ENCODE data around the gene CRYBG2. TPM values are rescaled to one million over a fixed set of nuclear protein-coding genes. Genes with fewer than 3 reads are reported as not detected.

The CRYBG2 gene
- total RNA-seq, 1 donor from 2014 or later, result not detected

- ATAC-seq, result no peak
- intact Hi-C loops (cut with DNase I), result no loop called here
- DNase-seq (ENCODE audit: low spot score), result no peak
Measured at GRCh38 chr1:26277719-26278118, 76.2 kb downstream of the CRYBG2 start.

GRCh38 chr1:26277261-26277661 lies 76.7 kb downstream of the CRYBG2 start:
- intact Hi-C loops (cut with DNase I), result no loop called here
- DNase-seq (ENCODE audit: low spot score), result no peak
- ATAC-seq, result no peak

- intact Hi-C loops (cut with DNase I), result no loop called here
- no peak for ATAC-seq
- DNase-seq (ENCODE audit: low spot score), result peak; percentile 66
Measured at GRCh38 chr1:26276432-26276838, 77.5 kb downstream of the CRYBG2 start.

- intact Hi-C loops (cut with DNase I), result no loop called here
- ATAC-seq (peak; percentile 79), DNase-seq (ENCODE audit: low spot score) (peak; percentile 92)
Measured at GRCh38 chr1:26275580-26276431, 78.1 kb downstream of the CRYBG2 start.

- DNase-seq (ENCODE audit: low spot score) (no peak), ATAC-seq (no peak)
- intact Hi-C loops (cut with DNase I), result no loop called here
Measured at GRCh38 chr1:26274801-26275425, 79.0 kb downstream of the CRYBG2 start.

Other genes with a start within 250 kb of the CRYBG2 start
- 11.2 TPM for gene PDIK1L, start 242.3 kb downstream of the CRYBG2 start, total RNA-seq
- 11.8 TPM for gene FAM110D, start 195.1 kb downstream of the CRYBG2 start, total RNA-seq
- gene C1orf232, start 185.2 kb downstream of the CRYBG2 start, total RNA-seq, result not detected
- 18.3 TPM for gene ZNF593, start 184.2 kb downstream of the CRYBG2 start, total RNA-seq
- not detected for gene ZNF593OS, start 182.3 kb downstream of the CRYBG2 start, total RNA-seq
- gene CNKSR1, start 176.6 kb downstream of the CRYBG2 start, total RNA-seq, result 3.1 TPM
- gene CATSPER4, start 163.5 kb downstream of the CRYBG2 start, total RNA-seq, result not detected
- 17.6 TPM for gene CEP85, start 119.9 kb downstream of the CRYBG2 start, total RNA-seq
- 106 TPM for gene SH3BGRL3, start 74.0 kb downstream of the CRYBG2 start, total RNA-seq
- 23.1 TPM for gene UBXN11, start 47.5 kb downstream of the CRYBG2 start, total RNA-seq
- 13.2 TPM for gene CD52, start 36.2 kb downstream of the CRYBG2 start, total RNA-seq
- 0.31 TPM for gene ZNF683, start 18.6 kb upstream of the CRYBG2 start, total RNA-seq
- gene LIN28A, start 56.7 kb upstream of the CRYBG2 start, total RNA-seq, result not detected
- 42.2 TPM for gene DHDDS, start 78.2 kb upstream of the CRYBG2 start, total RNA-seq
- gene HMGN2, start 118.3 kb upstream of the CRYBG2 start, total RNA-seq, result 199 TPM
- gene RPS6KA1, start 175.6 kb upstream of the CRYBG2 start, total RNA-seq, result 26.8 TPM